ENCODE results near the gene S100A9. TPM values are rescaled to one million over a fixed set of nuclear protein-coding genes. Genes with fewer than 3 reads are reported as not detected.

S100A9 gene
- total RNA-seq, 1 experiment from 2014 or later, result not detected

GRCh38 chr1:153394391-153394790 is 36.7 kb downstream of the S100A9 start:
- no peaks in the 10 kb centered on the region for H4K20me1 ChIP-seq (ENCODE audit: control insufficient read depth, insufficient read depth, insufficient read length)
- Mint-ChIP-seq H3K4me3 (no peak overlapping the region), H3K27me3 (ENCODE audit: low read depth) (peaks cover 12% of the 10 kb centered on the region)

More at GRCh38 chr1:153394391-153394790, 36.7 kb downstream of the S100A9 start:
- Histone ChIP-seq H2BK20ac (ENCODE audit: low read depth, low read length, poor library complexity, severe bottlenecking) (no peak overlapping the region), H3K4me2 (ENCODE audit: insufficient read depth, insufficient read length, low read length) (no peak overlapping the region), H3K4me1 (ENCODE audit: insufficient read depth, low read length) (no peaks in the 10 kb centered on the region), H3K56ac (ENCODE audit: insufficient read length, low read depth, low read length) (no peak overlapping the region), H3K18ac (ENCODE audit: insufficient read length, low read depth, low read length) (no peak overlapping the region), H3K27me3 (ENCODE audit: insufficient read depth, low read length) (no peaks in the 10 kb centered on the region), H3K14ac (ENCODE audit: insufficient read depth, low read length) (no peak overlapping the region; the same call in 1 of the 2 replicates), H2BK120ac (ENCODE audit: low read depth, low read length, poor library complexity, severe bottlenecking) (no peak overlapping the region), H3K79me2 (ENCODE audit: insufficient read depth, low read length) (no peaks in the 10 kb centered on the region), H4K8ac (replicated peaks; ENCODE audit: insufficient read length, low read depth, low read length) (no peak overlapping the region), H3K9me3 (ENCODE audit: control insufficient read depth, low read depth, low read length) (no peaks in the 10 kb centered on the region), H4K5ac (ENCODE audit: insufficient read length, low read depth, low read length) (no peak overlapping the region), H4K91ac (ENCODE audit: insufficient read length, low read depth, low read length) (no peak overlapping the region), H3K23ac (ENCODE audit: insufficient read length, low read depth, low read length) (no peak overlapping the region), H3K4ac (ENCODE audit: low read depth, low read length) (no peak overlapping the region), H2BK5ac (ENCODE audit: insufficient read length, low read length) (no peak overlapping the region), H3K23me2 (ENCODE audit: insufficient read length, low read depth, low read length, poor library complexity, severe bottlenecking) (no peaks in the 10 kb centered on the region), H2BK15ac (ENCODE audit: low read depth, low read length) (no peak overlapping the region), H3K9ac (ENCODE audit: extremely low read depth, insufficient read length, low read length) (no peak overlapping the region), H3K27ac (ENCODE audit: insufficient read length, low read depth, low read length) (no peak overlapping the region), H3K79me1 (ENCODE audit: insufficient read depth, low read depth, low read length, poor library complexity, severe bottlenecking) (no peaks in the 10 kb centered on the region), H2BK12ac (ENCODE audit: insufficient read length, low read depth, low read length) (no peak overlapping the region), H2AFZ (ENCODE audit: low read length) (no peak overlapping the region), H2AK5ac (ENCODE audit: insufficient read length, low read length) (no peak overlapping the region), H3T11ph (ENCODE audit: low read length) (no peak overlapping the region)
- no peak for TF ChIP-seq CTCF (conservative IDR thresholded peaks at IDR 0.05)
- Mint-ChIP-seq H3K36me3 (ENCODE audit: insufficient read depth in 1 of 3, low read depth in 3 of 3) (no peaks in the 10 kb centered on the region; a peak in 1 of 7 replicates), H3K9me3 (no peaks in the 10 kb centered on the region), H3K4me1 (peaks cover 0 to 2% of the 10 kb centered on the region in 2 experiments; a peak in 1 of 4 replicates), H3K27ac (no peak overlapping the region)
- DNase-seq, result no peak
- WGBS (ENCODE audit: extremely low coverage, insufficient read length, low lambda C conversion rate), result no CpG with 5 or more reads among the region's 5 CpGs

Measured in H9 (cell line).